NCI-H128 (cell line): ENCODE measurements around the gene ZNF256.

Experiments
- DNase-seq: peaks from one replicate; lab custom pipeline; 2025; ENCODE audit not compliant: unreplicated experiment; lab: John Stamatoyannopoulos, UW

ZNF256 gene

DNA sequence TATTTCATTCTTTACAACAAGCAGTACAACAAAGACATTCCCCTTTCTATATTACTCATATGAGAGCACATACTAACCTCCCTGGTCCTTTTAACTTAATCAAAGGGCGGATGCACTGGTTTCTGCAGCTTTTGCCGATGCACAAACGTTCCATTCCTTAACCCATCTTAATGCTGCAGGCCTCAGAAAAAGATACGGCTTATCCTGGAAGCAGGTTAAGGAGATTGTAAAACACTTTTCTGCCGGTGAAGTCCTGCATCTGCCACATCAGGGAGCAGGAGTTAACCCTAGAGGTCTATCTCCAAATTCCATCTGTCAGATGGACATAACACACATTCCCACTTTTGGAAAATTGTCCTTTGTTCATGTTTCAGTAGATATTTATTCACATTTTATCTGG lies 47.2 kb downstream of the ZNF256 start:
- DNase-seq, result no peak
